Measurements from ENCODE around the gene KRT84. TPM values are rescaled to one million over a fixed set of nuclear protein-coding genes. Genes with fewer than 3 reads are reported as not detected.

The KRT84 gene
- polyA plus RNA-seq, 3 donors: not detected

DNA sequence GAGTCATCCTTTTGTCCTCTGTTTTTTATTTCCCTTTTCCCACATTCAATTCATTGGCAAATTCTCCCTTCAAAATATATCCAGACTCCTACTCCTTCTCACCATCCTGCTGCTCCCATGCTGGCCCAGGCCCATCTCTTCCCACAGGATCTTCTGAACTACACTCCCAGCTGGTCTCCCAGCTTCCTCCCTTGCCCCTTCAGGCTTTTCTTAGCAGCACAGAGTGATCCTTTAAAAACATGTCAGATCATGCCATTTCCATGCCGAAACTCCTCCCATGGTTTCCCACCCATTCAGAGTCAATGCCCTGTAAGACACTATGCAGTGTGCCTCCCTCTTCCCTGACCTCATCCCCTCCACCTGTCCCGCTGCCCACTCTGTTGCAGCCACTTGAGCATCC is 2.4 kb upstream of the KRT84 start:
- H3K36me3 Mint-ChIP-seq: no peaks in the 10 kb centered on the region
- Histone ChIP-seq H3K27me3 (ENCODE audit: control insufficient read depth in 2 of 2, insufficient read depth in 2 of 2, low read length in 2 of 2) (no peaks in the 10 kb centered on the region), H3K4me1 (ENCODE audit: control insufficient read depth in 1 of 2, insufficient read depth in 2 of 2, low read length in 2 of 2) (no peaks in the 10 kb centered on the region), H3K4me2 (replicated peaks; ENCODE audit: extremely low read depth, low read length, poor library complexity, severe bottlenecking) (no peak overlapping the region), H3K9ac (ENCODE audit: insufficient read depth, low read length, poor library complexity, severe bottlenecking) (no peak overlapping the region), H3K79me2 (ENCODE audit: insufficient read depth, low read length) (no peaks in the 10 kb centered on the region), H3K9me3 (replicated peaks in 1 of 2; ENCODE audit: control insufficient read depth in 1 of 2, insufficient read depth in 1 of 2, low read length in 2 of 2) (no peaks in the 10 kb centered on the region), H4K20me1 (ENCODE audit: insufficient read depth, low read length) (no peaks in the 10 kb centered on the region), H3K36me3 (replicated peaks in 1 of 2; ENCODE audit: control insufficient read depth in 1 of 2, insufficient read depth in 2 of 2, low read length in 2 of 2) (no peaks in the 10 kb centered on the region), H3K27ac (ENCODE audit: low read depth in 1 of 2, low read length in 2 of 2) (no peak overlapping the region), H3K4me3 (replicated peaks in 1 of 3; ENCODE audit: low read depth in 2 of 3, low read length in 3 of 3) (no peak overlapping the region), H2AFZ (ENCODE audit: insufficient read depth, low read depth, low read length, poor library complexity, severe bottlenecking) (no peak overlapping the region)
- H3K4me3 Mint-ChIP-seq: no peak overlapping the region
- H3K27ac Mint-ChIP-seq: no peak overlapping the region
- intact Hi-C loops (cut with micrococcal nuclease): no loop called here
- H3K4me1 Mint-ChIP-seq: no peaks in the 10 kb centered on the region
- H3K27me3 Mint-ChIP-seq (ENCODE audit: low read depth in 3 of 3): peaks cover 1 to 6% (median 3%) of the 10 kb centered on the region in 3 donors
- TF ChIP-seq, protein P1, sequence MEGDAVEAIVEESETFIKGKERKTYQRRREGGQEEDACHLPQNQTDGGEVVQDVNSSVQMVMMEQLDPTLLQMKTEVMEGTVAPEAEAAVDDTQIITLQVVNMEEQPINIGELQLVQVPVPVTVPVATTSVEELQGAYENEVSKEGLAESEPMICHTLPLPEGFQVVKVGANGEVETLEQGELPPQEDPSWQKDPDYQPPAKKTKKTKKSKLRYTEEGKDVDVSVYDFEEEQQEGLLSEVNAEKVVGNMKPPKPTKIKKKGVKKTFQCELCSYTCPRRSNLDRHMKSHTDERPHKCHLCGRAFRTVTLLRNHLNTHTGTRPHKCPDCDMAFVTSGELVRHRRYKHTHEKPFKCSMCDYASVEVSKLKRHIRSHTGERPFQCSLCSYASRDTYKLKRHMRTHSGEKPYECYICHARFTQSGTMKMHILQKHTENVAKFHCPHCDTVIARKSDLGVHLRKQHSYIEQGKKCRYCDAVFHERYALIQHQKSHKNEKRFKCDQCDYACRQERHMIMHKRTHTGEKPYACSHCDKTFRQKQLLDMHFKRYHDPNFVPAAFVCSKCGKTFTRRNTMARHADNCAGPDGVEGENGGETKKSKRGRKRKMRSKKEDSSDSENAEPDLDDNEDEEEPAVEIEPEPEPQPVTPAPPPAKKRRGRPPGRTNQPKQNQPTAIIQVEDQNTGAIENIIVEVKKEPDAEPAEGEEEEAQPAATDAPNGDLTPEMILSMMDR (IDR thresholded peaks at IDR 0.05): no peak
- no peak for DNase-seq
- WGBS (ENCODE audit: insufficient coverage): 94% methylated on average over 2 of the region's 2 CpGs
- no peaks in the 10 kb centered on the region for H3K9me3 Mint-ChIP-seq

DNA sequence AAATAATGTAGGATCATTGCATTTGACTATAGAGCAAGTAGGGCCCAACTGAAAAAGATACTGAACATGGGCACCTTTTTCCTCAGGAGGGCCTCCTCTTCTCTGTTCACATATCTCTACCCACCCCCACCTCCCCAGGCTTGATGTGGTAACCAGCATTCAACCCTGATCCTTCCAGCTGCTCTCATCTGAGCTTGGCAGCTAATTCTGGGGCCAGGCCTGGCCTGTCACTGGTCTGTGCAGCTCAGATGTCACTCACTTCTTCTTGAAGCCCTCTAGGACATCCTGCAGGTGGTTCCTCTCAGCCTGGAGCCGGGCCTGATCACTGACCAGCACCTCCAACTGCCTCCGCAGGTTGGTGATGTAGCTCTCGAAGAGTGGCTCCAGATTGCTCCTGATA is 2.1 kb downstream of the KRT84 start:
- Mint-ChIP-seq H3K36me3 (no peaks in the 10 kb centered on the region), H3K9me3 (no peaks in the 10 kb centered on the region), H3K27ac (no peak overlapping the region), H3K4me3 (no peak overlapping the region), H3K27me3 (ENCODE audit: low read depth in 3 of 3) (peaks cover 1 to 2% (median 2%) of the 10 kb centered on the region in 3 donors), H3K4me1 (no peaks in the 10 kb centered on the region)
- Histone ChIP-seq H3K4me3 (replicated peaks in 1 of 3; ENCODE audit: low read depth in 2 of 3, low read length in 3 of 3) (no peak overlapping the region), H2AFZ (ENCODE audit: insufficient read depth, low read depth, low read length, poor library complexity, severe bottlenecking) (no peak overlapping the region), H3K79me2 (ENCODE audit: insufficient read depth, low read length) (no peaks in the 10 kb centered on the region), H3K9me3 (replicated peaks in 1 of 2; ENCODE audit: control insufficient read depth in 1 of 2, insufficient read depth in 1 of 2, low read length in 2 of 2) (no peaks in the 10 kb centered on the region), H3K9ac (ENCODE audit: insufficient read depth, low read length, poor library complexity, severe bottlenecking) (no peak overlapping the region), H3K36me3 (replicated peaks in 1 of 2; ENCODE audit: control insufficient read depth in 1 of 2, insufficient read depth in 2 of 2, low read length in 2 of 2) (no peaks in the 10 kb centered on the region), H3K4me2 (replicated peaks; ENCODE audit: extremely low read depth, low read length, poor library complexity, severe bottlenecking) (no peak overlapping the region), H4K20me1 (ENCODE audit: insufficient read depth, low read length) (no peaks in the 10 kb centered on the region), H3K4me1 (ENCODE audit: control insufficient read depth in 1 of 2, insufficient read depth in 2 of 2, low read length in 2 of 2) (no peaks in the 10 kb centered on the region), H3K27ac (ENCODE audit: low read depth in 1 of 2, low read length in 2 of 2) (no peak overlapping the region), H3K27me3 (ENCODE audit: control insufficient read depth in 2 of 2, insufficient read depth in 2 of 2, low read length in 2 of 2) (no peaks in the 10 kb centered on the region)
- TF ChIP-seq, protein P1 (IDR thresholded peaks at IDR 0.05): no peak
- no peak for DNase-seq
- intact Hi-C loops (cut with micrococcal nuclease): no loop called here
- 94% methylated on average over 3 of the region's 3 CpGs for WGBS (ENCODE audit: insufficient coverage)

All from CD14-positive monocyte (primary cell).